K562 (cell line): ENCODE data around the gene GSTM2. TPM values are rescaled to one million over a fixed set of nuclear protein-coding genes. Genes with fewer than 3 reads are reported as not detected.

ENCODE experiments used
- CEBPG ChIP-seq, 3 experiments: fragments of 200-800 bp in 1 of 3; sonication (Bioruptor generic) in 1 of 3; sonication (generic) in 1 of 3; formaldehyde crosslinking in 1 of 3; IDR thresholded peaks in 2 of 3; conservative IDR thresholded peaks in 1 of 3; 2 replicates each; pipeline versions ENCODE4 v1.6.1 to v1.8.0; 2016 to 2022; ENCODE audit warnings: missing compliant biosample characterization in 2 of 3, missing genetic modification characterization in 2 of 3, mild to moderate bottlenecking in 1 of 3, missing genetic modification reagents in 1 of 3
- CTBP1 ChIP-seq: fragments of 450-650 bp; IDR thresholded peaks from 2 replicates; pipeline ENCODE4 v1.6.1; 2016; ENCODE audit warnings: borderline replicate concordance
- FIP1L1 ChIP-seq: fragments of 200-400 bp; formaldehyde crosslinking; IDR thresholded peaks from 2 replicates; pipeline ENCODE4 v1.6.1; 2018; ENCODE audit warnings: mild to moderate bottlenecking, low read depth, low read length; ENCODE audit not compliant: poor library complexity, severe bottlenecking
- FOXK2 ChIP-seq, 2 experiments: fragments of 450-650 bp; IDR thresholded peaks in 1 of 2; conservative IDR thresholded peaks in 1 of 2; 2 replicates each; pipeline ENCODE4 v1.6.1; 2016; ENCODE audit warnings: low read depth in 2 of 2, mild to moderate bottlenecking in 1 of 2
- HDAC2 ChIP-seq: fragments of 450-650 bp; IDR thresholded peaks from 2 replicates; pipeline ENCODE4 v1.6.1; 2016; ENCODE audit warnings: mild to moderate bottlenecking
- JUN ChIP-seq, 2 experiments: sonication (generic) in 1 of 2; formaldehyde crosslinking in 1 of 2; IDR thresholded peaks; 2 replicates each; pipeline versions ENCODE4 v1.6.1 to v1.8.0; 2012 to 2022; ENCODE audit warnings: borderline replicate concordance in 2 of 2, mild to moderate bottlenecking in 2 of 2, improper control_type of control experiment in 1 of 2, low read depth in 1 of 2, low read length in 1 of 2, missing genetic modification reagents in 1 of 2
- JUND ChIP-seq, 2 experiments: IDR thresholded peaks; 2 replicates in 1 of 2; 3 replicates in 1 of 2; pipeline ENCODE4 v1.6.1; 2011; ENCODE audit warnings: borderline replicate concordance in 2 of 2, low read depth in 2 of 2, low read length in 2 of 2, improper control_type of control experiment in 1 of 2, missing biosample characterization in 1 of 2, missing genetic modification characterization in 1 of 2, missing genetic modification reagents in 1 of 2
- KDM1A ChIP-seq, 2 experiments: fragments of 450-650 bp; IDR thresholded peaks; 2 replicates each; pipeline ENCODE4 v1.6.1; 2016; ENCODE audit warnings: mild to moderate bottlenecking in 2 of 2
- MAFF ChIP-seq: IDR thresholded peaks from 2 replicates; pipeline ENCODE4 v1.6.1; 2012; ENCODE audit warnings: low read length, improper control_type of control experiment
- MAFK ChIP-seq: IDR thresholded peaks from 2 replicates; pipeline ENCODE4 v1.6.1; 2011; ENCODE audit warnings: low read length, improper control_type of control experiment
- MEIS2 ChIP-seq: fragments of 450-650 bp; IDR thresholded peaks from 2 replicates; pipeline ENCODE4 v1.6.1; 2014; ENCODE audit warnings: mild to moderate bottlenecking; ENCODE audit not compliant: partially characterized antibody
- MTA1 ChIP-seq: fragments of 450-650 bp; IDR thresholded peaks from 2 replicates; pipeline ENCODE4 v1.6.1; 2017; ENCODE audit warnings: borderline replicate concordance
- MTA3 ChIP-seq: fragments of 450-650 bp; formaldehyde crosslinking; IDR thresholded peaks from 2 replicates; pipeline ENCODE4 v1.6.1; 2017; ENCODE audit warnings: mild to moderate bottlenecking, borderline replicate concordance
- NFE2L1 ChIP-seq: fragments of 450-650 bp; IDR thresholded peaks from 2 replicates; pipeline ENCODE4 v1.6.1; 2016; ENCODE audit warnings: missing genetic modification characterization, low read depth, mild to moderate bottlenecking, missing compliant biosample characterization, moderate library complexity, borderline replicate concordance
- NR2C1 ChIP-seq, 2 experiments: fragments of 450-650 bp; IDR thresholded peaks; 2 replicates each; pipeline ENCODE4 v1.6.1; 2017; ENCODE audit warnings: mild to moderate bottlenecking in 2 of 2, antibody characterized with exemption in 1 of 2, inconsistent platforms in 1 of 2, missing compliant biosample characterization in 1 of 2, missing genetic modification characterization in 1 of 2
- NR2C2 ChIP-seq, 2 experiments: fragments of 200-800 bp in 1 of 2; sonication (Bioruptor generic) in 1 of 2; sonication (generic) in 1 of 2; formaldehyde crosslinking in 1 of 2; IDR thresholded peaks; 2 replicates each; pipeline versions ENCODE4 v1.6.1 to v1.8.0; 2016 to 2022; ENCODE audit warnings: mild to moderate bottlenecking in 1 of 2, missing compliant biosample characterization in 1 of 2, missing genetic modification characterization in 1 of 2, missing genetic modification reagents in 1 of 2
- PHF21A ChIP-seq: fragments of 450-650 bp; IDR thresholded peaks from 2 replicates; pipeline ENCODE4 v1.6.1; 2017; ENCODE audit warnings: low read depth, borderline replicate concordance
- SMARCA4 ChIP-seq: fragments of 450-650 bp; IDR thresholded peaks from 2 replicates; pipeline ENCODE4 v1.6.1; 2016
- SMARCE1 ChIP-seq: fragments of 450-650 bp; IDR thresholded peaks from 2 replicates; pipeline ENCODE4 v1.7.1; 2016; ENCODE audit warnings: mild to moderate bottlenecking
- ZBTB17 ChIP-seq: fragments of 450-650 bp; formaldehyde crosslinking; IDR thresholded peaks from 2 replicates; pipeline ENCODE4 v1.4.0; 2020; ENCODE audit warnings: mild to moderate bottlenecking
- polyA plus RNA-seq, 8 experiments: library from polyadenylated mRNA; depleted of rRNA in 4 of 8; stranded (reverse) in 5 of 8; unstranded in 3 of 8; fragments of >200 nt; fragmentation: Nextera tagmentation in 2 of 8; fragmentation: Illumina TruSeq in 1 of 8; extraction: Ambion mirVana in 2 of 8; extraction: Trizol in 1 of 8; gene quantifications; 2 replicates each; pipeline versions ENCODE4 v1.2.1 to v1.2.3, GENCODE V29; 2011 to 2014; ENCODE audit warnings: inconsistent platforms in 1 of 8, missing spikeins in 1 of 8
- total RNA-seq, 7 experiments: library from RNA; depleted of rRNA in 6 of 7; stranded (reverse); fragments of >200 nt in 6 of 7; fragmentation: Illumina TruSeq in 2 of 7; extraction: Trizol in 2 of 7; gene quantifications; 2 replicates each; pipeline versions ENCODE4 v1.2.1 to v1.2.3, GENCODE V29; 2011 to 2021; ENCODE audit warnings: low replicate concordance in 1 of 7
- TF ChIP-seq, protein P1 (sequence below): sonication (generic); formaldehyde crosslinking; IDR thresholded peaks from 2 replicates; pipeline ENCODE4 v1.8.0; 2022; ENCODE audit warnings: missing genetic modification reagents, mild to moderate bottlenecking, borderline replicate concordance
- TF ChIP-seq, protein P2 (sequence below), 2 experiments: fragments of 450-650 bp in 1 of 2; sonication (generic) in 1 of 2; formaldehyde crosslinking in 1 of 2; IDR thresholded peaks in 1 of 2; conservative IDR thresholded peaks in 1 of 2; 2 replicates each; pipeline versions ENCODE4 v1.6.1 to v1.8.1; 2016 to 2023; ENCODE audit warnings: mild to moderate bottlenecking in 2 of 2, moderate library complexity in 2 of 2, inconsistent platforms in 1 of 2, missing genetic modification reagents in 1 of 2

GSTM2 gene
- total and polyA plus RNA-seq, 9 of the 15 experiments (the other 6 are each of a cell fraction or from before 2014, with no cell fraction given): 1.6 to 15.1 (median 6.8) TPM

DNA sequence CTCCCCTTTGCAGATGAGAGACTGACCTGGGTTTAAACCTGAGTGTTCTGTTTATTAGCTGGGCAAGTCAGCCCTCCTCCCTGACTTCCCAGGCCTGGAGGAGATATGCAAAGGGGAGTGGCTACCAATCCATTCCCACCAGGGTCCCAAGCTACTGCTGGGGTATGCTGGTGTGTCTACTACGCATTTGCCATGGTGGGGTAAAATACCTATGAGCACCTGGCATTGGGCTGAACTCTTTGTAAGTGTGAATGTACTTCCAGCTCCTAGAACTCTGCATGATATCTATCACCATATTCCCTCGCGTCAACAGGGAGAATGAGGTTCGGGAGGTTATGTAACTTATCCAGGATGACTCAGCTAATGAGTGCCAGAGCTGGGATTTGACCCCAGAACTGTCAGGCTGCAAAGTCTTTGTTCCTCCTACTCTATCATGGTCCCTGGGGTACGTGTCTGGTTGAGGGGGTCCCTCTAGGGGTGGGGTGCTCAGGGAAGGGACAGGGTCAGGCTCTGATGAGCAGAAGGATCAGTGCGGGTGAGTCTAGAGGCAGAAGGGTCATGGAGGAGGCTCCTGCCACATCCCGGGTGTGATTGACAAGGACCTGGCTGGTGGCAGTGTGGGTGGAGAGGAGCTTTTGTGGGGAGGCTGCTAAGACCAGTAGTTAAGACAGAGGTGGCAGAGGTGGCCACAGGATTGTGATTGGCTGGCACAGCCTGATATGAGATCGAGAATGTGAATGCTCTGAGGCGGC is 31.5 kb upstream of the GSTM2 start (continued):
- TF ChIP-seq MTA1 (0 out of 2 replicates have a peak, but pooled peaks have one; percentile 16), NFE2L1 (tag) (peak; percentile 72), NR2C2 (CRISPR knock-in tag; IDR thresholded peaks at IDR 0.05) (no peak), NR2C2 (tag; IDR thresholded peaks at IDR 0.05) (peak; percentile 66), HDAC2 (peak; percentile 63; the same call in 1 of the 2 replicates), JUN (IDR thresholded peaks at IDR 0.05; ENCODE audit: borderline replicate concordance, low read depth, low read length) (peak; percentile 56; the same call in 1 of the 2 replicates), JUN (CRISPR knock-in tag; IDR thresholded peaks at IDR 0.05; ENCODE audit: borderline replicate concordance) (no peak), PHF21A (peak; percentile 27; the same call in 1 of the 2 replicates), MEIS2 (peak; percentile 13), JUND (IDR thresholded peaks at IDR 0.05; ENCODE audit: borderline replicate concordance, low read depth, low read length) (peak; percentile 81), JUND (tag; IDR thresholded peaks at IDR 0.05; ENCODE audit: borderline replicate concordance, low read depth, low read length) (peak; percentile 81; the same call in 2 of the 3 replicates), FIP1L1 (no peak), SMARCE1 (peak; percentile 11; the same call in 1 of the 2 replicates), ZBTB17 (CRISPR knock-in tag) (no peak), MAFF (peak; percentile 76), CTBP1 (0 out of 2 replicates have a peak, but pooled peaks have one; percentile 43), MAFK (peak; percentile 80), CEBPG (CRISPR knock-in tag; IDR thresholded peaks at IDR 0.05) (no peak), CEBPG (tag; conservative IDR thresholded peaks at IDR 0.05 in 1 of 2, IDR thresholded peaks at IDR 0.05 in 1 of 2) (peak; percentile 10 to 25; a peak in 1 of 4 replicates), KDM1A (IDR thresholded peaks at IDR 0.05) (peak; percentile 88 to 89), FOXK2 (conservative IDR thresholded peaks at IDR 0.05 in 1 of 2, IDR thresholded peaks at IDR 0.05 in 1 of 2; ENCODE audit: low read depth in 2 of 2) (0 out of 4 replicates have a peak, but pooled peaks of 1 of the 2 experiments have one; percentile 42), MTA3 (peak; percentile 35; the same call in 1 of the 2 replicates), SMARCA4 (peak; percentile 47; the same call in 1 of the 2 replicates), NR2C1 (IDR thresholded peaks at IDR 0.05) (no peak), NR2C1 (tag; IDR thresholded peaks at IDR 0.05) (peak; percentile 47; the same call in 1 of the 2 replicates)
- TF ChIP-seq, protein P1, sequence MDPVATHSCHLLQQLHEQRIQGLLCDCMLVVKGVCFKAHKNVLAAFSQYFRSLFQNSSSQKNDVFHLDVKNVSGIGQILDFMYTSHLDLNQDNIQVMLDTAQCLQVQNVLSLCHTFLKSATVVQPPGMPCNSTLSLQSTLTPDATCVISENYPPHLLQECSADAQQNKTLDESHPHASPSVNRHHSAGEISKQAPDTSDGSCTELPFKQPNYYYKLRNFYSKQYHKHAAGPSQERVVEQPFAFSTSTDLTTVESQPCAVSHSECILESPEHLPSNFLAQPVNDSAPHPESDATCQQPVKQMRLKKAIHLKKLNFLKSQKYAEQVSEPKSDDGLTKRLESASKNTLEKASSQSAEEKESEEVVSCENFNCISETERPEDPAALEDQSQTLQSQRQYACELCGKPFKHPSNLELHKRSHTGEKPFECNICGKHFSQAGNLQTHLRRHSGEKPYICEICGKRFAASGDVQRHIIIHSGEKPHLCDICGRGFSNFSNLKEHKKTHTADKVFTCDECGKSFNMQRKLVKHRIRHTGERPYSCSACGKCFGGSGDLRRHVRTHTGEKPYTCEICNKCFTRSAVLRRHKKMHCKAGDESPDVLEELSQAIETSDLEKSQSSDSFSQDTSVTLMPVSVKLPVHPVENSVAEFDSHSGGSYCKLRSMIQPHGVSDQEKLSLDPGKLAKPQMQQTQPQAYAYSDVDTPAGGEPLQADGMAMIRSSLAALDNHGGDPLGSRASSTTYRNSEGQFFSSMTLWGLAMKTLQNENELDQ (CRISPR knock-in tag): no peak
- TF ChIP-seq, protein P2, sequence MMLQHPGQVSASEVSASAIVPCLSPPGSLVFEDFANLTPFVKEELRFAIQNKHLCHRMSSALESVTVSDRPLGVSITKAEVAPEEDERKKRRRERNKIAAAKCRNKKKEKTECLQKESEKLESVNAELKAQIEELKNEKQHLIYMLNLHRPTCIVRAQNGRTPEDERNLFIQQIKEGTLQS (IDR thresholded peaks at IDR 0.05): peak; percentile 84
- TF ChIP-seq, protein P2 (CRISPR knock-in tag; conservative IDR thresholded peaks at IDR 0.05): no peak
